ENCODE data around the gene HNRNPC.

DNA sequence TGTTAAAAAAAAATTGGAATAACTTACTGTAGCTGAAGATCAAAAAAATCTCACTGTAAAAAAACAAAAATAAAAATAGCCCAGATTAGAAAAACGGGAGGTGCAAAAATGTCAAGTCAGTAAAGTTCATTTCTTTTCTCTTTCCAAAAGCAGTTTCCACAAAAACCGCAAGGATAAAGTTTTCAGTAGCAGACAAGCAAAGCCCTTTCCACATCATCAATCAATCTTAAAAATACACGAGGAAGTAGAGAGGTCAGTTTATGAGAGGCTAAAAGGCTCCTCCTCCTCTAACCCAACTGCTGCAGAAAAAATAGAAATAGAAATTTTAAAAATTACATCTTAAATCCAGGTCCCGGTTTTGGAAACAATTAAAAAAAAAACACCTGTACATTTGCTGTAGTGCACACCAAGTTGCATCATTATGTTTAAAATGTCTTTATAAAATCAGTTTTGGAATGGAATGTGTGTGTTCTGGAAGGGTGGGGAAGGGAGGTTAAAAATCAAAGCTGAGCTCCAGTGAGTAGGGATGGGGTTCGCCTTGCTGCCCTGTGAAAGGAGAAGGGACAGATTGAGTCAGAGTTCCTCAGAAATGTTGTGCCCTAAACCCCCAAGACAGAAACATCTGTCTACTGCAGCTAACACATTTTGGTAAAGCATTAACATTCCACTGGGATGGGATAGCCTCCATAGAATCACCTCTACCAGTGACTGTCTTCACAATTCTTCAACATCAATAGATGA, 5.8 kb downstream of the HNRNPC start:
- TF ChIP-seq POLR2AphosphoS5 (IDR thresholded peaks at IDR 0.05; ENCODE audit: low read depth, low read length) (no peak), EZH2phosphoT487 (IDR thresholded peaks at IDR 0.05; ENCODE audit: borderline replicate concordance) (no peak), RAD21 (IDR thresholded peaks at IDR 0.05; ENCODE audit: low read depth) (no peak), EGR1 (IDR thresholded peaks at IDR 0.05; ENCODE audit: low read depth) (no peak), EZH2 (IDR thresholded peaks at IDR 0.05) (no peak), POLR2A (IDR thresholded peaks at IDR 0.05; ENCODE audit: borderline replicate concordance, extremely low read depth, insufficient read depth, insufficient read length) (no peak)
- TF ChIP-seq, protein P1, sequence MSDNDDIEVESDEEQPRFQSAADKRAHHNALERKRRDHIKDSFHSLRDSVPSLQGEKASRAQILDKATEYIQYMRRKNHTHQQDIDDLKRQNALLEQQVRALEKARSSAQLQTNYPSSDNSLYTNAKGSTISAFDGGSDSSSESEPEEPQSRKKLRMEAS (IDR thresholded peaks at IDR 0.05) = no peak
- TF ChIP-seq, protein P2, sequence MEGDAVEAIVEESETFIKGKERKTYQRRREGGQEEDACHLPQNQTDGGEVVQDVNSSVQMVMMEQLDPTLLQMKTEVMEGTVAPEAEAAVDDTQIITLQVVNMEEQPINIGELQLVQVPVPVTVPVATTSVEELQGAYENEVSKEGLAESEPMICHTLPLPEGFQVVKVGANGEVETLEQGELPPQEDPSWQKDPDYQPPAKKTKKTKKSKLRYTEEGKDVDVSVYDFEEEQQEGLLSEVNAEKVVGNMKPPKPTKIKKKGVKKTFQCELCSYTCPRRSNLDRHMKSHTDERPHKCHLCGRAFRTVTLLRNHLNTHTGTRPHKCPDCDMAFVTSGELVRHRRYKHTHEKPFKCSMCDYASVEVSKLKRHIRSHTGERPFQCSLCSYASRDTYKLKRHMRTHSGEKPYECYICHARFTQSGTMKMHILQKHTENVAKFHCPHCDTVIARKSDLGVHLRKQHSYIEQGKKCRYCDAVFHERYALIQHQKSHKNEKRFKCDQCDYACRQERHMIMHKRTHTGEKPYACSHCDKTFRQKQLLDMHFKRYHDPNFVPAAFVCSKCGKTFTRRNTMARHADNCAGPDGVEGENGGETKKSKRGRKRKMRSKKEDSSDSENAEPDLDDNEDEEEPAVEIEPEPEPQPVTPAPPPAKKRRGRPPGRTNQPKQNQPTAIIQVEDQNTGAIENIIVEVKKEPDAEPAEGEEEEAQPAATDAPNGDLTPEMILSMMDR (IDR thresholded peaks at IDR 0.05 in 2 of 3, conservative IDR thresholded peaks at IDR 0.05 in 1 of 3; ENCODE audit: borderline replicate concordance in 1 of 3, insufficient read depth in 1 of 3, low read depth in 2 of 3, low read length in 2 of 3) = no peak
- TF ChIP-seq, protein P3, sequence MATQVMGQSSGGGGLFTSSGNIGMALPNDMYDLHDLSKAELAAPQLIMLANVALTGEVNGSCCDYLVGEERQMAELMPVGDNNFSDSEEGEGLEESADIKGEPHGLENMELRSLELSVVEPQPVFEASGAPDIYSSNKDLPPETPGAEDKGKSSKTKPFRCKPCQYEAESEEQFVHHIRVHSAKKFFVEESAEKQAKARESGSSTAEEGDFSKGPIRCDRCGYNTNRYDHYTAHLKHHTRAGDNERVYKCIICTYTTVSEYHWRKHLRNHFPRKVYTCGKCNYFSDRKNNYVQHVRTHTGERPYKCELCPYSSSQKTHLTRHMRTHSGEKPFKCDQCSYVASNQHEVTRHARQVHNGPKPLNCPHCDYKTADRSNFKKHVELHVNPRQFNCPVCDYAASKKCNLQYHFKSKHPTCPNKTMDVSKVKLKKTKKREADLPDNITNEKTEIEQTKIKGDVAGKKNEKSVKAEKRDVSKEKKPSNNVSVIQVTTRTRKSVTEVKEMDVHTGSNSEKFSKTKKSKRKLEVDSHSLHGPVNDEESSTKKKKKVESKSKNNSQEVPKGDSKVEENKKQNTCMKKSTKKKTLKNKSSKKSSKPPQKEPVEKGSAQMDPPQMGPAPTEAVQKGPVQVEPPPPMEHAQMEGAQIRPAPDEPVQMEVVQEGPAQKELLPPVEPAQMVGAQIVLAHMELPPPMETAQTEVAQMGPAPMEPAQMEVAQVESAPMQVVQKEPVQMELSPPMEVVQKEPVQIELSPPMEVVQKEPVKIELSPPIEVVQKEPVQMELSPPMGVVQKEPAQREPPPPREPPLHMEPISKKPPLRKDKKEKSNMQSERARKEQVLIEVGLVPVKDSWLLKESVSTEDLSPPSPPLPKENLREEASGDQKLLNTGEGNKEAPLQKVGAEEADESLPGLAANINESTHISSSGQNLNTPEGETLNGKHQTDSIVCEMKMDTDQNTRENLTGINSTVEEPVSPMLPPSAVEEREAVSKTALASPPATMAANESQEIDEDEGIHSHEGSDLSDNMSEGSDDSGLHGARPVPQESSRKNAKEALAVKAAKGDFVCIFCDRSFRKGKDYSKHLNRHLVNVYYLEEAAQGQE (IDR thresholded peaks at IDR 0.05; ENCODE audit: low read depth) = no peak
- TF ChIP-seq, protein P4, sequence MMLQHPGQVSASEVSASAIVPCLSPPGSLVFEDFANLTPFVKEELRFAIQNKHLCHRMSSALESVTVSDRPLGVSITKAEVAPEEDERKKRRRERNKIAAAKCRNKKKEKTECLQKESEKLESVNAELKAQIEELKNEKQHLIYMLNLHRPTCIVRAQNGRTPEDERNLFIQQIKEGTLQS (IDR thresholded peaks at IDR 0.05) = no peak

Data from HCT116 (cell line).